Activated CD4-positive, alpha-beta T cell treated with anti-CD3 and anti-CD28 coated beads, Interleukin-2, amount 50 U/mL, for 1 hour (primary cell): ENCODE measurements around the gene PPP1R12A.
A peak's percentile ranks its signal among the peaks of the same experiment; 100 is the strongest.

Experiments used
- DNase-seq: peaks from one replicate; pipeline ENCODE4 v3.0.0-alpha.2; 2020

PPP1R12A gene

GRCh38 chr12:79934281-79935020 is 446 bp downstream of the PPP1R12A start:
- DNase-seq = no peak

- no peak for DNase-seq
Measured at GRCh38 chr12:79933532-79934264, 1.2 kb downstream of the PPP1R12A start.

GRCh38 chr12:79933043-79933442 is 1.9 kb downstream of the PPP1R12A start:
- no peak for DNase-seq

- DNase-seq = no peak
Measured at GRCh38 chr12:79932357-79932756, 2.5 kb downstream of the PPP1R12A start.

- no peak for DNase-seq
Measured at GRCh38 chr12:79929065-79929464, 5.8 kb downstream of the PPP1R12A start.

- peak; percentile 31 for DNase-seq
Measured at GRCh38 chr12:79927772-79928474, 7.0 kb downstream of the PPP1R12A start.

- no peak for DNase-seq
Measured at GRCh38 chr12:79926951-79927350, 7.9 kb downstream of the PPP1R12A start.

GRCh38 chr12:79925492-79925891 is 9.4 kb downstream of the PPP1R12A start:
- no peak for DNase-seq

GRCh38 chr12:79921786-79922185 is 13.1 kb downstream of the PPP1R12A start:
- DNase-seq = no peak

- DNase-seq = no peak
Measured at GRCh38 chr12:79920421-79921238, 14.3 kb downstream of the PPP1R12A start.

- no peak for DNase-seq
Measured at GRCh38 chr12:79919762-79920161, 15.1 kb downstream of the PPP1R12A start.

GRCh38 chr12:79916826-79917225 is 18.1 kb downstream of the PPP1R12A start:
- no peak for DNase-seq

- no peak for DNase-seq
Measured at GRCh38 chr12:79911889-79912656, 22.8 kb downstream of the PPP1R12A start.

- no peak for DNase-seq
Measured at GRCh38 chr12:79908366-79908765, 26.5 kb downstream of the PPP1R12A start.

- DNase-seq = no peak
Measured at GRCh38 chr12:79901506-79901905, 33.4 kb downstream of the PPP1R12A start.

GRCh38 chr12:79900951-79901350 is 33.9 kb downstream of the PPP1R12A start:
- DNase-seq = no peak

GRCh38 chr12:79900199-79900598 is 34.7 kb downstream of the PPP1R12A start:
- no peak for DNase-seq

GRCh38 chr12:79897617-79898016 is 37.3 kb downstream of the PPP1R12A start:
- DNase-seq = no peak

GRCh38 chr12:79895804-79896203 is 39.1 kb downstream of the PPP1R12A start:
- no peak for DNase-seq

- DNase-seq = no peak
Measured at GRCh38 chr12:79895071-79895470, 39.8 kb downstream of the PPP1R12A start.

GRCh38 chr12:79891506-79892162 is 43.3 kb downstream of the PPP1R12A start:
- DNase-seq = no peak

- DNase-seq = no peak
Measured at GRCh38 chr12:79887890-79888289, 47.0 kb downstream of the PPP1R12A start.
